ENCODE measurements around the gene LARP4. TPM values are rescaled to one million over a fixed set of nuclear protein-coding genes. Genes with fewer than 3 reads are reported as not detected.

Gene LARP4
- polyA plus RNA-seq, 1 donor from 2014 or later: 17.8 TPM

- Histone ChIP-seq H3K4me3 (ENCODE audit: low read length) (peak overlapping the region; percentile 96), H3K9me2 (ENCODE audit: insufficient read depth, low read length) (no peaks in the 10 kb centered on the region), H3K79me2 (replicated peaks; ENCODE audit: insufficient read depth, low read length) (peaks cover 47% of the 10 kb centered on the region), H3K9me3 (ENCODE audit: low read length) (no peaks in the 10 kb centered on the region), H2AFZ (ENCODE audit: low read depth, low read length) (no peak overlapping the region), H3K9ac (ENCODE audit: low read length) (peak overlapping the region; percentile 77), H4K20me1 (ENCODE audit: insufficient read depth) (no peaks in the 10 kb centered on the region), H3F3A (ENCODE audit: insufficient read depth, low read length, poor library complexity, severe bottlenecking) (peaks cover 2% of the 10 kb centered on the region), H3K27me3 (ENCODE audit: insufficient read depth, low read depth, low read length) (no peaks in the 10 kb centered on the region), H3K27ac (ENCODE audit: low read length) (no peak overlapping the region), H3K36me3 (ENCODE audit: insufficient read depth, low read length) (no peaks in the 10 kb centered on the region), H3K4me2 (ENCODE audit: low read length) (peak overlapping the region; percentile 53)
- no peak for TF ChIP-seq EZH2 (IDR thresholded peaks at IDR 0.05; ENCODE audit: borderline replicate concordance, insufficient read depth, low read length, poor library complexity, severe bottlenecking)
These were observed 1.7 kb downstream of the LARP4 start for GRCh38 chr12:50402264-50403000.

GRCh38 chr12:50403001-50403440 lies 2.3 kb downstream of the LARP4 start:
- H3K4me3 ChIP-seq (ENCODE audit: low read length): peak overlapping the region; percentile 96

More at GRCh38 chr12:50403001-50403440, 2.3 kb downstream of the LARP4 start:
- Histone ChIP-seq H3K36me3 (ENCODE audit: insufficient read depth, low read length) (no peaks in the 10 kb centered on the region), H2AFZ (ENCODE audit: low read depth, low read length) (no peak overlapping the region), H3K9me3 (ENCODE audit: low read length) (no peaks in the 10 kb centered on the region), H4K20me1 (ENCODE audit: insufficient read depth) (no peaks in the 10 kb centered on the region), H3F3A (ENCODE audit: insufficient read depth, low read length, poor library complexity, severe bottlenecking) (peaks cover 2% of the 10 kb centered on the region), H3K9me2 (ENCODE audit: insufficient read depth, low read length) (no peaks in the 10 kb centered on the region), H3K27ac (ENCODE audit: low read length) (no peak overlapping the region), H3K9ac (ENCODE audit: low read length) (no peak overlapping the region), H3K4me2 (ENCODE audit: low read length) (peak overlapping the region; percentile 53), H3K27me3 (ENCODE audit: insufficient read depth, low read depth, low read length) (no peaks in the 10 kb centered on the region), H3K79me2 (replicated peaks; ENCODE audit: insufficient read depth, low read length) (peaks cover 52% of the 10 kb centered on the region)
- no peak for TF ChIP-seq MXI1 (conservative IDR thresholded peaks at IDR 0.05; ENCODE audit: poor library complexity, severe bottlenecking)
- TF ChIP-seq SMC3 (conservative IDR thresholded peaks at IDR 0.05; ENCODE audit: poor library complexity): no peak
- no peak for TF ChIP-seq POLR2AphosphoS5 (IDR thresholded peaks at IDR 0.05)
- no peak for TF ChIP-seq TAF1 (IDR thresholded peaks at IDR 0.05; ENCODE audit: low read depth)
- TF ChIP-seq REST (IDR thresholded peaks at IDR 0.05; ENCODE audit: borderline replicate concordance): no peak
- no peak for TF ChIP-seq CTCF (IDR thresholded peaks at IDR 0.05; ENCODE audit: poor library complexity, severe bottlenecking)
- no peak for TF ChIP-seq RAD21 (conservative IDR thresholded peaks at IDR 0.05)
- TF ChIP-seq EP300 (conservative IDR thresholded peaks at IDR 0.05; ENCODE audit: poor library complexity, severe bottlenecking): no peak
- TF ChIP-seq EZH2 (IDR thresholded peaks at IDR 0.05; ENCODE audit: borderline replicate concordance, insufficient read depth, low read length, poor library complexity, severe bottlenecking): no peak

Data from neural cell (in vitro differentiated cells).